IPS-NIHi7 (cell line): ENCODE results near the gene NONO.
"Not testable (repeated sequence)": the region's sequence is repeated elsewhere in the genome, so short reads cannot be mapped to it uniquely, and the experiment has no call there.

Experiments used
- DNase-seq: peaks from one replicate; pipeline ENCODE4 v3.0.0; 2012; ENCODE audit warnings: mixed read lengths; ENCODE audit errors: extremely low spot score

NONO gene

DNA sequence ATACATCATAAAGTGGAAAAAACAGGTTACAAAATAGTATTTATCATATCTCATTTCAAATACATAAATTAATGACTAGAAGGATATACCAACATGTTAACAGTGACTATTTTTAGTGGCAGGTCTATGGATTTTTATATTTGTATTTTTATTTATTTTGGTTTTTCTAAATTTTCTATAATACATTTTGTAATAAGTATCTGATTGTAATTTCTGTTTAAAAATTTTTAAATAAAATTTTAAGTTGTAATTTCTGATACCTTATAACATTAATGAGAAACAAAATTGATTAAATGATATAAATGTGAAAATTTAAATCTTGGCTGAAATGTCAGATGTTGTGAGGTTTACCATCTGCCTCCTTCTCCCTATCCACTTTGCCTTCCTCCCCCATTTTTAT lies 2.5 kb downstream of the NONO start:
- DNase-seq, result no peak

GRCh38 chrX:71291381-71291780 lies 7.9 kb downstream of the NONO start:
- DNase-seq, result no peak

- no peak for DNase-seq
Measured at GRCh38 chrX:71292669-71293365, 9.4 kb downstream of the NONO start.

DNA sequence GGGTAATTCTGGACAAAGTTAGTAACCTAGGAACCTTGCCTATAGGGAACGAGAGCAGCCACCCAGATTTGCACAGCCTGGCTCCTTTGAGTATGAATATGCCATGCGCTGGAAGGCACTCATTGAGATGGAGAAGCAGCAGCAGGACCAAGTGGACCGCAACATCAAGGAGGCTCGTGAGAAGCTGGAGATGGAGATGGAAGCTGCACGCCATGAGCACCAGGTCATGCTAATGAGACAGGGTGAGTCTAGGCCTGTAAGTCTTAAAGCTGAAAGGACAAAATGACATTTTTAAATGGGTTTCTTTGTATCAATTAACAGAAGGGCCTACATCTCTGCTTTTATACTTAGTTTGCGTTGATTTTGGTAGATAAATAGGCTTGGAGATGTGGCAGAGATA lies 13.4 kb downstream of the NONO start:
- DNase-seq, result no peak

GRCh38 chrX:71298119-71298518 lies 14.7 kb downstream of the NONO start:
- no peak for DNase-seq

- DNase-seq, result not testable (repeated sequence)
Measured at GRCh38 chrX:71300064-71300463, 16.6 kb downstream of the NONO start.

DNA sequence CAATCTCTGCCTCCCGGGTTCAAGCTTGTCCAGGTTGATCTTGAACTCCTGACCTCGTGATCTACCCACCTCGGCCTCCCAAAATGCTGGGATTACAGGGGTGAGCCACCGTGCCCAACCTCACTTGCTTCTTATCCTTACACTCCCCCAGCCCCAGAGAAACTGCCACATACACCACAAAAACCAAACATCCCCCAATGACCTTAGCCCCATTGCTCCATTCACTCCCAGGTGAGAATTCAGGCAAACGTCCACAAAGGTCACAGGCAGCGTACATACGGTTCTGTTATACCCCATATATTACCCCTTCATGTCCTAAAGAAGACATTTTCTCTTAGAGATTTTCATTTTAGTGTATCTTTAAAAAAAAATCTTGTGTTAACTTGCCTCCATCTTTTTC lies 17.1 kb downstream of the NONO start:
- not testable (repeated sequence) for DNase-seq

GRCh38 chrX:71301195-71301924 lies 17.9 kb downstream of the NONO start, which contains the start of gene ITGB1BP2:
ITGB1BP2 (plus strand) TSS chrX:71301750; CDS start chrX:71301807, 57 bp downstream.
- DNase-seq, result no peak

DNA sequence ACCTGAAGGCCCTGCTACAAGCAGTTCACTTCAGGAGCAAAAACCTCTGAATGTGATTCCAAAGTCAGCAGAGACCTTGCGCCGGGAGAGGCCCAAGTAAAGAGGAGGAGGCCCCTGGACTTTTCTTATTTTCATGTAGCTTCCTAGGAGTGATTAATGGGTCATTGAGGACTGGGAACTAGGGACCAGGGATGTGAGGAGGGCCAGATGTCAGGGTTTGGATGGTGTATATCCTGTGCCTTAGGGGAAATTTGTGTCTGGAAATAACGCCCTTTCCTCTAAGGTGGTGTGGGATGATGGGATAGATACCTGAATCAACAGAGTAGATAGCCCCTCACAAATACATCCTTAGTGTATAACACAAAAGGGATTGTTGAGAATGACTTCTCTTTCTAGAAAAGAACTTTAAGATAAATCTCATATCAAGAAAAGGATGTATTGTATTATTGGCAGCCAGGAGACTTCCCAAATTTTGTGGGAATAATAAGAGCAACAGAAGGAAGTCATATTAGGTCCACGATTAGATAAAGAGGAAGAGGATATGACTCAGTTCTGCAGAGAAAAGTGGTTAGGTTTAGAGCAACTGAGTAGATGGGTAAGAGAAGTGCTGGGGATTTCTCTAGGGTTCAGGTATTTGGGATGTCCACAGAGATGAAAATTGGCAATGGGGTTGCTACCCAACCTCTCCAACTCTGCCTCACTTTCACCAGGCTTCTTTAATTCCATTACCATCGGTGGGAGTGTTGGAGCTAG lies 19.2 kb downstream of the NONO start:
- no peak for DNase-seq

- no peak for DNase-seq
Measured at GRCh38 chrX:71304561-71304960, 21.1 kb downstream of the NONO start.

DNA sequence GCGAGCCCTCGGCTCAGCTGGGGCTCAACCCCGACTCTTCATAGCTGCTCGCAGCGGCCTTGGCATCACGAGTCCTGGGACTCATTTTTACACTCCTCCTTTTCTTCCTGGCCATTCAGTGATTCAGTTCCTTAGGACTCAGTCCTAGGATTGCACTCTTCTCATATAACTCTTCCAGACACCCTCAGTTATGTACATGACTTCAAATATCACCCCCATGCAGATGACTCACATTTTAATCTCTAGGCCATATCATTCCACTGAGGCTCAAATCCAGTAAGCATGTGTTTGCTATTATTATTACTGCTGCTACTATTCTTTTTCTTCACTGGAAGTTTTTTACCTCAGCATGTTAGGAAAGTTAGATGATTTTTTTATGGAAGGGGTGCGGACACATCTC lies 32.5 kb downstream of the NONO start:
- DNase-seq, result no peak

GRCh38 chrX:71316959-71317358 lies 33.5 kb downstream of the NONO start:
- DNase-seq, result not testable (repeated sequence)

GRCh38 chrX:71320126-71320525 lies 36.7 kb downstream of the NONO start:
- no peak for DNase-seq

- DNase-seq, result no peak
Measured at GRCh38 chrX:71321731-71322130, 38.3 kb downstream of the NONO start.

GRCh38 chrX:71324452-71324851 lies 41.0 kb downstream of the NONO start:
- not testable (repeated sequence) for DNase-seq

DNA sequence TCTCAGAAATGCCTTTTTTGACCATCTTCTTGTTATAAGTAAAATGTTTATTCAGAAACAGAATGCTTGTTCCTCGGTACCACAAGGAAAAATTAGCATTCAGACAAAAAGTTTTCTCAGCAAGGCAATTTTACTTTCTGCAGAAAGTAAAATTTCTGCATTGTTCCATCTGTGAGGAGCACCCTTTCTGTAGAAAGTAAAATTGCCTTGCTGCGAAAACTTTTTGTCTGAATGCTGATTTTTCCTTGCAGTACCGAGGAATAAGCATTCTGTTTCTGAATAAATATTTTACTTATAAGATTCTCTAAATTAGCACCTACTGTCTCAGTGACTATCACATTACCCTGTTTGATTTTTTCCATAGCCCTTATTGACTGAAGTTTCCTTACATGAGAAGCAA lies 43.0 kb downstream of the NONO start:
- no peak for DNase-seq

DNA sequence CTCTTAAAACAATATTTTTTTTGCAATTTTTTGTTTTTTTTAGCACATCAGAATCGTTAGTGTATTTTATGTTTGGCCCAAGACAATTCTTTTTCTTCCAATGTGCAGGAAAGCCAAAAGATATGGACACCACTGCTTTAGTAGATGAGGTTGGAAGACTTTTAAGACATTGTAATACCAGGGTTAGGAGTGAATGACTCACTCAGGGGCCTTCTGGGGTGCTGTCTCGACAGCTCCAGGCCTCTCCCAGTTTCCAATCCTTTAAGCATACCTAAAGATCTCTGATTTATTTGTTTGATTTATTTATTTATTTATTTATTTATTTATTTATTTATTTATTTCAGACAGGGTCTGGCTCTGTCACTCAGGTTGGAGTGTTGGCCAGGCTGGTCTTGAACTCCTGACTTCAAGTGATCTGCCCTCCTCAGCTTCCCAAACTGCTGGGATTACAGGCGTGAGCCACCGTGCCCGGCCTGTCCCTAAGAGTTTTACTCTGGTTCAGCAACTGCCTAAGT lies 65.8 kb downstream of the NONO start:
- not testable (repeated sequence) for DNase-seq

- DNase-seq, result not testable (repeated sequence)
Measured at GRCh38 chrX:71349867-71350266, 66.4 kb downstream of the NONO start.
